NCI-H1105 (cell line): ENCODE measurements around the gene ANKRD34C.
"Not testable (repeated sequence)": the region's sequence is repeated elsewhere in the genome, so short reads cannot be mapped to it uniquely, and the experiment has no call there.

ENCODE experiments used
- DNase-seq: peaks from one replicate; lab custom pipeline; 2025; lab: John Stamatoyannopoulos, UW

Gene ANKRD34C

GRCh38 chr15:79311901-79312553, 29.5 kb downstream of the ANKRD34C start:
- DNase-seq, result no peak

DNA sequence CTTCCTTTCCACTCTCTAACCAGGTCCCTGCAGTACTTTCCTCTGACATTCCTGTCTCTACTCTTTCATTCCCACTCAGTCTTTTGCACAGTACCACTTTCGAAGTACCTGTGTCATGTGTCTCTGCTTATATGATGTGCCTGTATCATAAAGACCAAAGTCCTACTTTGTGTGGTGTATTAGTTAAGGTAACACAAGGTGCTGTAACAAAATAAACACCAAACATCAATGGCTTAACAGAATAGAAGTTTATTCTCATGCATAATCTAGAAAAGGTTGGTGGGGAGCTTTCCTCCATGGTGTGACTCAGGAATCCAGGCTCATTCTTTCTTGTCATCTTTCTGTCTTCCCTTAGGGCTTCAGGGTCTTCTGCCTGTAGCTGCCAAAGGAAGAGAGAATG, 31.7 kb downstream of the ANKRD34C start:
- DNase-seq, result no peak

- no peak for DNase-seq
Observed at GRCh38 chr15:79314811-79315210, 32.3 kb downstream of the ANKRD34C start.

DNA sequence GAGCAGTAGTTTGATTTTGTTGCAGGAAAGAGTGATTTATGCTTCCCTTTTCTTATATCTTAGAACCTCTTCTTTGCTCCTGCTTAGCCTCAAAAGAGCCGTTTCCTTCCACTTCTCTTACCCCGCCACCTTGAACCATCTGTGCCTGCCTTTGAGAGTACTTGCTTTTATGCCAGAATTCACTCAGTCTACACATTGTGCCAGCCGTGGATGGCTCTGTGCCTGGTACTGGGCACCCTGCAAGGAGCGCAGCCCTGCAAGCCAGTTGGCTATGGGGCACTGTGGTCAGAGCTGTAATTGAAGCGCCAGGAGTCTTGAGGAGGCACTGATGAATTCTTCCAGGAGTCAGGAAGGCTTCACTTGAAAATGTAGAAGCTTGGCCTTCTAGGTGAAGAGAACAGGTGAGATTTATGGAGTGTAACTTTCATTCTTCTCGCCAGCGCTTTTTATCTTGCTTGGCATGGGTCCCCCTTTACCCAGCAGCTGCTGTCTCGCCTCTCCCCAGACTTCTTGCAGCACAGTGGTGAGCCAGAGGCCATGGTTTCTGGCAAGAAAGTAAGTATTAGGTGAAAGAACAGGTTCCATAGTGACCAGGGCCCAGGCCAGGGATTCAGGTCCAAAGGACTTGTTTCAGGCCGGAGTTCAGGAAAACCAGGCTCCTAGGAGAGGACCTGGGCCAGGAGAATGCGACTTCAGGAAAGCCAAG, 33.3 kb downstream of the ANKRD34C start:
- no peak for DNase-seq

GRCh38 chr15:79316864-79317263, 34.3 kb downstream of the ANKRD34C start:
- no peak for DNase-seq

GRCh38 chr15:79319973-79320372, 37.5 kb downstream of the ANKRD34C start:
- DNase-seq, result not testable (repeated sequence)

DNA sequence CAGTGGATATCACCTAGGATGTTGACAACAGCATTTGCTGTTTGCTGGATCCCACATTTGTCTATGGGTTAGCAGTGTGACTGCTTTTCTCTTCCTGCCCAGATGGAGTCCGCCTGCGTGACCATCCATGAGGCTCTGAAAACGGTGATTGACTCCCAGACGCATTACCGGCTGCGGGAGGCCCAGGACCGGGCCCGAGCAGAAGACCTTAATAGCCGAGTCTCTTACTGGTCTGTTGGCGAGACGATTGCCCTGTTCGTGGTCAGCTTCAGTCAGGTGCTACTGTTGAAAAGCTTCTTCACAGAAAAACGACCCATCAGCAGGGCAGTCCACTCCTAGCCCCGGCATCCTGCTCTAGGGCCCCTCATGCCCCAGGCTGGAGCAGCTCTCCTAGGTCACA, 39.4 kb downstream of the ANKRD34C start:
- DNase-seq, result no peak

GRCh38 chr15:79322306-79322705, 39.8 kb downstream of the ANKRD34C start:
- DNase-seq, result no peak

- no peak for DNase-seq
Observed at GRCh38 chr15:79322945-79323344, 40.4 kb downstream of the ANKRD34C start.

GRCh38 chr15:79329171-79329611, 46.7 kb downstream of the ANKRD34C start:
- DNase-seq, result no peak
